Stimulated activated CD4-positive, alpha-beta T cell treated with anti-CD3 and anti-CD28 coated beads, Interleukin-15, amount 100 ng/mL, for 1 hour (primary cell): ENCODE measurements around the gene FAM234A.
"Not testable (repeated sequence)": the region's sequence is repeated elsewhere in the genome, so short reads cannot be mapped to it uniquely, and the experiment has no call there.

Experiments
- DNase-seq, 2 donors: peaks; one replicate each; pipeline ENCODE4 v3.0.0-alpha.2; 2020; ENCODE audit warnings: low read depth in 1 of 2, low spot score in 1 of 2

Gene FAM234A

GRCh38 chr16:229731-230281, 4.8 kb upstream of the FAM234A start:
- no peak for DNase-seq

DNA sequence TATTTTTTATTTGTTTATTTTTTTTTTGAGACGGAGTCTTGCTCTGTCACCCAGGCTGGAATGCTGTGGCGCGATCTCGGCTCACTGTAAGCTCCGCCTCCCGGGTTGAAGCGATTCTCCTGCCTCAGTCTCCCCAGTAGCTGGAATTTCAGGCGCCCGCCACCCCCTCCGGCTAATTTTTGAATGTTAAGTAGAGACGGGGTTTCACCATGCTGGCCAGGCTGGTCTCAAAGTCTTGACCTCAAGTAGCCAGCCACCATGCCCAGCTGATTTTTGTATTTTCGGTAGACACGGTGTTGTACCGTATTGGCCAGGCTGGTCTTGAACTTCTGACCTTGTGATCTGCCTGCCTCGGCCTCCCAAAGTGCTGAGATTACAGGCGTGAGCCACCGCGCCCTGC, 4.3 kb upstream of the FAM234A start:
- not testable (repeated sequence) for DNase-seq

DNA sequence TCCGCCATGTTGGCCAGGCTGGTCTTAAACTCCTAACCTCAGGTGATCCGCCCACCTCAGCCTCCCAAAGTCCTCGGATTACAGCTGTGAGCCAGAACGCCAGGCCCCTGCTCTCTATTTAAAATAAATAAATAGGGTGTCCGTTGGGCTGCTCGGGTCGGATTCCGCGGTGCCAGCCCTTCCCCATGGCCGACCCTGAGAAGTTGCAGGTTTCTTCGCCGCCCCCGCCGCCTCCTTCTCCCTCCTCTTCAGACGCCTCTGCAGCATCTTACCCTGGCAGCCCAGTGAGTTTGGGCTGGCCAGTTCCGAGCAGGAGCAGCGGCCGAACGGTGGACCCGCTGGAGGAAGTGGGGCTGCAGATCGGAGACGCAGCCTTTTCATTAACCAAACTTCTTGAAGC, 3.7 kb upstream of the FAM234A start:
- no peak for DNase-seq

GRCh38 chr16:239948-240277, 5.3 kb downstream of the FAM234A start:
- DNase-seq: no peak

GRCh38 chr16:240559-240958, 5.9 kb downstream of the FAM234A start:
- no peak for DNase-seq

GRCh38 chr16:242281-242680, 7.7 kb downstream of the FAM234A start:
- no peak for DNase-seq

GRCh38 chr16:243348-243747, 8.7 kb downstream of the FAM234A start:
- no peak for DNase-seq

DNA sequence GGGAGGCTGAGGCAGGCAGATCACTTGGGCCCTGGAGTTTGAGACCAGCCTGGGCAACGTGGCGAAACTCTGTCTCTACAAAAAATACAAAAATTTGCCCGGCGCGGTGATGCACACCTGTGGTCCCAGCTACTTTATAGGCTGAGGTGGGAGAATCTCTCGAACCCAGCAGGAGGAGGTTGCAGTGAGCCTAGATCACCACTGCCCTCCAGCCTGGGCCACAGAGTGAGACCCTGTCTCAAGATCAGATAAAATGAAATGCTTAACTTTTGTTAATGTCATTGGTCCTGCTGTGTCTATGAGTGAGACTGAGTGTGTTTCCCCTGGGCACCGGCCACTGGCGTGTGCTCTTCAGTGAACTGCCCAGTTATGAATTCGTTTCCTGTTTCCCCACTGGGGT, 10.5 kb downstream of the FAM234A start:
- no peak for DNase-seq

DNA sequence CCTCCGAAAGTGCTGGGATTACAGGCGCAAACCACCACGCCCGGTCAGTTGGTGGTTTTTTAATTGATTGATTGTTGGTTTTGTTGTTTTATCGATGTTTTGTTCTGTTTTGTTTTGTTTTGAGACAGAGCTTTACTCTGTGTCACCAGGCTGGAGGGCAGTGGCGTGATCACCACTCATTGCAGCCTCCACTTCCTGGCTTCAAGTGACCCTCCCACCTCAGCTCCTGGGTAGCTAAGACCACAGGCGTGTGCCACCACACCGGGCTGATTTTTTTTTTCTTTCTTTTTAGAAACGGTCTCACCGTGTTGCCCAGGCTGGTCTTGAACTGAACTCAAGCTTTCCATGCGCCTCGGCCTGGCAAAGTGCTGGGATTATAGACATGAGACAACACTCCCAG, 12.4 kb downstream of the FAM234A start:
- no peak for DNase-seq

GRCh38 chr16:249431-249830, 14.8 kb downstream of the FAM234A start:
- DNase-seq: no peak

GRCh38 chr16:252366-253337, 18.0 kb downstream of the FAM234A start:
- DNase-seq: no peak

DNA sequence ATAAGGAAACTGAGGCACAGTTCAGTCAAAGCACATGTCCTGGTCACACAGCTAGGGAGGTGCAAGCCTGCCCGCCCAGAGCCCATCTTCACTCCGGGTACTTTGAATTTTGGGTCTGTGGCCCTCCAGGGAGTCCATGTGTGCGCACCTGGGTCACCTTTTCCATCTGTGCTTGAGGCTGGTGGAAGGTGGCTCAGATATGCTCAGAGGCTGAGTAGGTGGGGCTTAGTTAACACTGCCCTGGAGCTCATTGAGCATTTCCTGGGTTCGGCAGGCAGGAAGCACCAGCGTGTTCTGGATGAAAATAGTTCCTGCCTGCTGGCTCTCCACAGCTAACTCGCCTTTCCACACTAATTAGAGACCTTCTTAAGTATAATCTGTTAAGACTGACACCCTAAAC, 19.2 kb downstream of the FAM234A start:
- DNase-seq: no peak

DNA sequence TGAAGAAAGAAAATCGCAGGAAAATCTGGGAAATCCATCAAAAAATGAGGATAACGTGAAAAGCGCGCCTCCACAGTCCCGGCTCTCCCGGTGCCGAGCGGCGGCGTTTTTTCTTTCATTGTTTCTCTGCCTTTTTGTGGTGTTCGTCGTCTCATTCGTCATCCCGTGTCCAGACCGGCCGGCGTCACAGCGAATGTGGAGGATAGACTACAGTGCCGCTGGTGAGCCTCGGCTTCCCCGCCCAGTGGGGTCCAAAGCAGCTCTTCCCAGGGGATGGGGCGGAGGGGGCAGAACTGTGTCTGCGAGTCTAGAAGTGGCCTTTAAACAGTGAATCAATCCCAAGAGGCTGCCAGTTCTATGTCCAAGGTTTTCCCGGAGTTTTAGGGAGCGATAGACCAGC, 19.8 kb downstream of the FAM234A start:
- no peak for DNase-seq

DNA sequence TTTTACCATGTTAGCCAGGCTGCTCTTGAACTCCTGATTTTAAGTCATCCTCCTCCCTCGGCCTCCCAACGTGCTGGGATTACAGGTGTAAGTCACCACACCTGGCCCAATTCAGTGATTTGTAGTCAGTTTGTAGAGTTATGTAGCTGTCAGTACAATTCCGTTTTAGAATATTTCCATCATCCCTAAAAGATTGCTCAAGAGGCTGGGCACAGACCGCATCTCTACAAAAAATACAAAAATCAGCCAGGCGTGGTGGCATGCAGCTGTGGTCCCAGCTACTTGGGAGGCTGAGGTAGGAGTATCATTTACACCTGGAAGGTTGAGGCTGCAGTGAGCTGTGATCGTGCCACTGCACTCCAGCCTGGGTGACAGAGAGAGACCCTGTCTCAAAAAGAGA, 20.6 kb downstream of the FAM234A start:
- DNase-seq: no peak

DNA sequence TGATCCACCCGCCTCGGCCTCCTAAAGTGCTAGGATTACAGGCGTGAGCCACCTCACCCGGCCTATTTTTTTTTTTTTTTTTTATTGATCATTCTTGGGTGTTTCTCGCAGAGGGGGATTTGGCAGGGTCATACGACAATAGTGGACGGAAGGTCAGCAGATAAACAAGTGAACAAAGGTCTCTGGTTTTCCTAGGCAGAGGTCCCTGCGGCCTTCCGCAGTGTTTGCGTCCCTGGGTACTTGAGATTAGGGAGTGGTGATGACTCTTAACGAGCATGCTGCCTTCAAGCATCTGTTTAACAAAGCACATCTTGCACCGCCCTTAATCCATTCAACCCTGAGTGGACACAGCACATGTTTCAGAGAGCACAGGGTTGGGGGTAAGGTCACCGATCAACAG, 23.5 kb downstream of the FAM234A start:
- not testable (repeated sequence) for DNase-seq

GRCh38 chr16:259226-259625, 24.6 kb downstream of the FAM234A start:
- DNase-seq: no peak

- no peak for DNase-seq
Observed at GRCh38 chr16:259814-260253, 25.2 kb downstream of the FAM234A start.

- DNase-seq: no peak
Observed at GRCh38 chr16:260326-260725, 25.7 kb downstream of the FAM234A start.

DNA sequence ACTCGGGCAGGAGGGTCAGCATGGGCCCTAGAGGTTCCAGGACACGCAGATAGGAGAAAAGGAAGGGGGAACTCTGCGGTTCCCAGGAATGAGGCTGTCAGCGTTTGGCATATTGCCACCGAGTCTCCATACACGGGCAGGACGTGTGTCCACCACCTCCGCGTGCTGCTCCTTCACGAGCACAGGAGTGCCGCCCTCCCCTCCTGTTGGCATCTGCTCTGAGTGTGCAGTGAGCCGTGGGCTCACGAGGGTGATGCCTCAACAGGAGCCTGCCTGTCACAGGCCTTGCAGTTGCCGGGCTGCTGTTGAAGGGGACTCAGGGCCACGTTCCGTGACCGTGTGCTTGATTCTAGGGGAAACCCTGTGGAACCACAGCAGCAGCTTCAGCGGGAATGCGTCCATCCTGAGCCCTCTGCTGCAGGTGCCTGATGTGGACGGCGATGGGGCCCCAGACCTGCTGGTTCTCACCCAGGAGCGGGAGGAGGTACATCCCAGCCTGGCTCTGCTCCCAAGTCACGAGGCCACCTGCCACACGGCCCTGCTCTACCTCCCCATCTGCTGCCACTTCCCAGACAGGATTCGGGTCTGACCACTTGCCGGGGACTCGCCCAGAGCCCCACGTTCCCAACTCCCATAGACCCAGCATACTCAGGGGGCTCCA, 26.5 kb downstream of the FAM234A start:
- no peak for DNase-seq

DNA sequence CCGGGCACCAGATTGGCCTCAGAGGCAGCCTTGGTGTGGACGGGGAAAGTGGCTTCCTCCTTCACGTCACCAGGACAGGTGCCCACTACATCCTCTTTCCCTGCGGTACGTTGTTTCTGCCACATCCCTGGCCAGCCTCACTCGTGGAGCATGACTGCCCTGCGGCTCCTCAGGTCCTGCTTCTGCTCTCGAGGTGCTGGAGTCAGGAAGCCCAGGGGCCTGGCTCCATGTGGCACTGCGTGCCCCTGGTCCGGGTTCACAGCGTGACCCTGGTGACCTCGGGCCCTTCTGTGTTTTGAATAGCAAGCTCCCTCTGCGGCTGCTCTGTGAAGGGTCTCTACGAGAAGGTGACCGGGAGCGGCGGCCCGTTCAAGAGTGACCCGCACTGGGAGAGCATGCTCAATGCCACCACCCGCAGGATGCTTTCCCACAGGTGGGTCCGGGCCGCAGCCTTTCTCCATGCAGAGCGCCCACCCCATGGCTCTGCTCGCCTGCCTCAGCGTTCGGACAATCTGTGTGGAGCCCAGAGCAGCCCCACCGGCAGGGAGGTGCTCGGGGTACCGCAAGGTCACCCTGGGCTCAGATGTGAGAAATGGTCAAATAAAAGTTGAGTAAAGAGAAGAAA, 27.6 kb downstream of the FAM234A start:
- no peak for DNase-seq

GRCh38 chr16:263182-263774, 28.7 kb downstream of the FAM234A start:
- DNase-seq: no peak
